HCT116 (cell line): ENCODE data around the gene ISX. TPM values are rescaled to one million over a fixed set of nuclear protein-coding genes. Genes with fewer than 3 reads are reported as not detected.

Source experiments
- ATAC-seq: fragments of 200-7000 bp; cut with Tn5 transposase; 2 replicates; pipeline ENCODE4 v1.9.1; 2020; ENCODE audit warnings: mild to moderate bottlenecking, moderate library complexity
- BruUV-seq: library from RNA; stranded (reverse); fragments of 400-500 nt; replicated peaks from 2 replicates; lab custom pipeline; 2021; lab: Mats Ljungman, UMichigan
- CTCF ChIA-PET: fragments of 300-600 bp; sonication (Branson Sonifier 250); formaldehyde crosslinking; loops from one replicate; lab custom pipeline; 2021; ENCODE audit warnings: antibody characterized with exemption; lab: Charles Lee
- POLR2A ChIA-PET: fragments of 300-600, 350-600 bp; sonication (Branson Sonifier 250); formaldehyde crosslinking; loops from one replicate; lab custom pipeline; 2021; ENCODE audit warnings: antibody characterized with exemption; lab: Charles Lee
- RAD21 ChIA-PET, 2 experiments: fragments of 300-600 bp; sonication (Branson Sonifier 250); formaldehyde crosslinking; loops; one replicate each; lab custom pipeline; 2023; ENCODE audit warnings: low total read pairs in 2 of 2; ENCODE audit not compliant: uncharacterized antibody in 2 of 2, unreplicated experiment in 2 of 2, low non-redundant PET in 1 of 2; lab: Charles Lee
- DNase-seq: peaks from one replicate; pipeline ENCODE4 v3.0.0-alpha.2; 2010; ENCODE audit warnings: low read depth, low spot score
- H2AFZ ChIP-seq: fragments of 200-600 bp; shearing (Covaris generic), sonication (generic); 2 replicates; pipeline ENCODE4 v1.6.1; 2017; ENCODE audit warnings: low read depth, mixed run types, mixed read lengths, antibody characterized with exemption, low read length; ENCODE audit not compliant: poor library complexity, severe bottlenecking
- H3K27ac ChIP-seq: 2 replicates; pipeline ENCODE4 v1.5.1; 2012; ENCODE audit warnings: low read depth, low read length
- H3K27me3 ChIP-seq: fragments of 200-600 bp; sonication (generic); 2 replicates; pipeline ENCODE4 v1.6.1; 2016; ENCODE audit warnings: mixed run types, low read length, mixed read lengths; ENCODE audit not compliant: insufficient read depth
- H3K36me3 ChIP-seq, 2 experiments: fragments of 200-500 bp in 1 of 2; fragments of 200-600 bp in 1 of 2; sonication (Bioruptor generic) in 1 of 2; sonication (generic) in 1 of 2; 2 replicates each; pipeline versions ENCODE4 v1.5.1 to v1.6.1; 2014 to 2016; ENCODE audit warnings: low read length in 2 of 2, inconsistent platforms in 1 of 2, mixed read lengths in 1 of 2, mixed run types in 1 of 2; ENCODE audit not compliant: insufficient read depth in 2 of 2, control insufficient read depth in 1 of 2
- H3K4me1 ChIP-seq, 2 experiments: fragments of 200-600 bp in 1 of 2; sonication (generic) in 1 of 2; 2 replicates each; pipeline versions ENCODE4 v1.5.1 to v1.6.1; 2012 to 2017; ENCODE audit warnings: low read length in 2 of 2, inconsistent platforms in 1 of 2, mild to moderate bottlenecking in 1 of 2, mixed read lengths in 1 of 2, mixed run types in 1 of 2, moderate library complexity in 1 of 2; ENCODE audit not compliant: insufficient read depth in 2 of 2, control insufficient read depth in 1 of 2
- H3K4me2 ChIP-seq: fragments of 200-600 bp; sonication (generic); 2 replicates; pipeline ENCODE4 v1.6.1; 2017; ENCODE audit warnings: mixed run types, low read length, mixed read lengths
- H3K4me3 ChIP-seq, 2 experiments: fragments of 200-600 bp in 1 of 2; sonication (generic) in 1 of 2; replicated peaks in 1 of 2; 2 replicates each; pipeline ENCODE4 v1.5.1; 2011 to 2016; ENCODE audit warnings: low read length in 2 of 2, control low read depth in 1 of 2, low read depth in 1 of 2, mild to moderate bottlenecking in 1 of 2, mixed read lengths in 1 of 2, mixed run types in 1 of 2
- H3K79me2 ChIP-seq: fragments of 200-600 bp; sonication (generic); 2 replicates; pipeline ENCODE4 v1.6.1; 2017; ENCODE audit warnings: mild to moderate bottlenecking, mixed run types, low read length, moderate library complexity, mixed read lengths; ENCODE audit not compliant: insufficient read depth
- H3K9ac ChIP-seq: fragments of 200-600 bp; sonication (generic); 2 replicates; pipeline ENCODE4 v1.6.1; 2016; ENCODE audit warnings: low read length, mixed read lengths
- H3K9me2 ChIP-seq: fragments of 200-600 bp; sonication (generic), shearing (Covaris generic); 2 replicates; pipeline ENCODE4 v1.6.1; 2017; ENCODE audit warnings: mixed run types, mild to moderate bottlenecking, moderate library complexity; ENCODE audit not compliant: insufficient read depth
- H3K9me3 ChIP-seq, 2 experiments: fragments of 200-500 bp in 1 of 2; fragments of 200-600 bp in 1 of 2; sonication (Bioruptor generic) in 1 of 2; sonication (generic) in 1 of 2; 2 replicates each; pipeline ENCODE4 v1.6.1; 2014 to 2017; ENCODE audit warnings: low read length in 2 of 2, mixed read lengths in 2 of 2, inconsistent platforms in 1 of 2, low read depth in 1 of 2, mild to moderate bottlenecking in 1 of 2, mixed run types in 1 of 2, moderate library complexity in 1 of 2; ENCODE audit not compliant: control insufficient read depth in 1 of 2, insufficient read depth in 1 of 2
- H4K20me1 ChIP-seq: fragments of 200-600 bp; sonication (generic), shearing (Covaris generic); 2 replicates; pipeline ENCODE4 v1.6.1; 2017; ENCODE audit warnings: mixed run types, mild to moderate bottlenecking, moderate library complexity; ENCODE audit not compliant: insufficient read depth
- ATF3 ChIP-seq: IDR thresholded peaks from 2 replicates; pipeline ENCODE4 v1.6.1; 2012
- CBX3 ChIP-seq: IDR thresholded peaks from 2 replicates; pipeline ENCODE4 v1.6.1; 2012; ENCODE audit warnings: low read depth
- EGR1 ChIP-seq: IDR thresholded peaks from 2 replicates; pipeline ENCODE4 v1.6.1; 2012; ENCODE audit warnings: low read depth
- ELF1 ChIP-seq: IDR thresholded peaks from 2 replicates; pipeline ENCODE4 v1.6.1; 2012; ENCODE audit warnings: low read depth, borderline replicate concordance
- EZH2phosphoT487 ChIP-seq: fragments of 200-600 bp; IDR thresholded peaks from 2 replicates; pipeline ENCODE4 v1.6.1; 2018; ENCODE audit warnings: antibody characterized with exemption, borderline replicate concordance
- FOSL1 ChIP-seq: IDR thresholded peaks from 2 replicates; pipeline ENCODE4 v1.6.1; 2012; ENCODE audit warnings: low read depth
- POLR2A ChIP-seq: IDR thresholded peaks from 2 replicates; pipeline ENCODE4 v1.7.0; 2011; ENCODE audit warnings: borderline replicate concordance; ENCODE audit not compliant: insufficient read depth, insufficient read length; ENCODE audit errors: extremely low read depth
- POLR2AphosphoS5 ChIP-seq: IDR thresholded peaks from 2 replicates; pipeline ENCODE4 v1.6.1; 2011; ENCODE audit warnings: mild to moderate bottlenecking, low read depth, low read length, moderate library complexity
- RAD21 ChIP-seq: IDR thresholded peaks from 2 replicates; pipeline ENCODE4 v1.6.1; 2012; ENCODE audit warnings: low read depth, mild to moderate bottlenecking
- SIN3A ChIP-seq: IDR thresholded peaks from 2 replicates; pipeline ENCODE4 v1.6.1; 2012; ENCODE audit warnings: low read depth
- SP1 ChIP-seq: IDR thresholded peaks from 2 replicates; pipeline ENCODE4 v1.6.1; 2012; ENCODE audit warnings: low read depth
- SRF ChIP-seq: IDR thresholded peaks from 2 replicates; pipeline ENCODE4 v1.6.1; 2012; ENCODE audit warnings: low read depth
- YY1 ChIP-seq: IDR thresholded peaks from 2 replicates; pipeline ENCODE4 v1.6.1; 2011; ENCODE audit warnings: low read length, low read depth, moderate library complexity, mild to moderate bottlenecking; ENCODE audit not compliant: insufficient replicate concordance; ENCODE audit errors: extremely low read depth
- ZBTB33 ChIP-seq: IDR thresholded peaks from 2 replicates; pipeline ENCODE4 v1.6.1; 2011; ENCODE audit warnings: mild to moderate bottlenecking, low read length, moderate library complexity; ENCODE audit not compliant: insufficient replicate concordance; ENCODE audit errors: extremely low read depth
- ZFX ChIP-seq: fragments of 450-650 bp; IDR thresholded peaks from 2 replicates; pipeline ENCODE4 v1.6.1; 2017
- ZNF274 ChIP-seq: fragments of 200-500 bp; sonication (Bioruptor generic); IDR thresholded peaks from 2 replicates; pipeline ENCODE4 v1.6.1; 2014; ENCODE audit warnings: mild to moderate bottlenecking, low read depth, low read length, inconsistent platforms
- intact Hi-C: fragments of 100-400 bp; cut with micrococcal nuclease; formaldehyde crosslinking; loops from 2 replicates; pipeline ENCODE4 v1.10.0; 2022
- total RNA-seq: library from RNA; stranded (reverse); gene quantifications from one replicate; pipeline ENCODE4 v1.2.1, GENCODE V29; 2021; ENCODE audit not compliant: unreplicated experiment
- TF ChIP-seq, protein P1 (sequence below), 3 experiments: fragments of 200-600 bp in 1 of 3; sonication (generic) in 1 of 3; IDR thresholded peaks in 2 of 3; conservative IDR thresholded peaks in 1 of 3; 2 replicates each; pipeline ENCODE4 v1.5.1; 2012 to 2017; ENCODE audit warnings: low read depth in 2 of 3, low read length in 2 of 3, antibody characterized with exemption in 1 of 3, borderline replicate concordance in 1 of 3, control low read depth in 1 of 3, mild to moderate bottlenecking in 1 of 3, mixed read lengths in 1 of 3, mixed run types in 1 of 3, moderate library complexity in 1 of 3; ENCODE audit not compliant: insufficient read depth in 1 of 3
- TF ChIP-seq, protein P2 (sequence below): IDR thresholded peaks from 2 replicates; pipeline ENCODE4 v1.6.1; 2012; ENCODE audit warnings: low read depth

ISX gene
- total RNA-seq, 1 experiment from 2014 or later: not detected

GRCh38 chr22:35131525-35132000, 65.6 kb downstream of the ISX start (continued):
- TF ChIP-seq, protein P1, sequence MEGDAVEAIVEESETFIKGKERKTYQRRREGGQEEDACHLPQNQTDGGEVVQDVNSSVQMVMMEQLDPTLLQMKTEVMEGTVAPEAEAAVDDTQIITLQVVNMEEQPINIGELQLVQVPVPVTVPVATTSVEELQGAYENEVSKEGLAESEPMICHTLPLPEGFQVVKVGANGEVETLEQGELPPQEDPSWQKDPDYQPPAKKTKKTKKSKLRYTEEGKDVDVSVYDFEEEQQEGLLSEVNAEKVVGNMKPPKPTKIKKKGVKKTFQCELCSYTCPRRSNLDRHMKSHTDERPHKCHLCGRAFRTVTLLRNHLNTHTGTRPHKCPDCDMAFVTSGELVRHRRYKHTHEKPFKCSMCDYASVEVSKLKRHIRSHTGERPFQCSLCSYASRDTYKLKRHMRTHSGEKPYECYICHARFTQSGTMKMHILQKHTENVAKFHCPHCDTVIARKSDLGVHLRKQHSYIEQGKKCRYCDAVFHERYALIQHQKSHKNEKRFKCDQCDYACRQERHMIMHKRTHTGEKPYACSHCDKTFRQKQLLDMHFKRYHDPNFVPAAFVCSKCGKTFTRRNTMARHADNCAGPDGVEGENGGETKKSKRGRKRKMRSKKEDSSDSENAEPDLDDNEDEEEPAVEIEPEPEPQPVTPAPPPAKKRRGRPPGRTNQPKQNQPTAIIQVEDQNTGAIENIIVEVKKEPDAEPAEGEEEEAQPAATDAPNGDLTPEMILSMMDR (IDR thresholded peaks at IDR 0.05 in 2 of 3, conservative IDR thresholded peaks at IDR 0.05 in 1 of 3; ENCODE audit: borderline replicate concordance in 1 of 3, insufficient read depth in 1 of 3, low read depth in 2 of 3, low read length in 2 of 3): no peak
- TF ChIP-seq ATF3: no peak

GRCh38 chr22:35132568-35132967, 66.6 kb downstream of the ISX start:
- ATAC-seq (no peak), DNase-seq (no peak)
- H3K36me3 ChIP-seq: no peaks in the 10 kb centered on the region
- H3K9ac ChIP-seq: no peak overlapping the region
- no peak overlapping the region for H2AFZ ChIP-seq
- POLR2A ChIA-PET: no interaction called here
- intact Hi-C loops: no loop called here
- H3K4me3 ChIP-seq: no peak overlapping the region
- H3K4me2 ChIP-seq: no peak overlapping the region
- no peaks in the 10 kb centered on the region for H3K4me1 ChIP-seq
- H3K79me2 ChIP-seq: no peaks in the 10 kb centered on the region
- no peaks in the 10 kb centered on the region for H3K9me3 ChIP-seq
- CTCF ChIA-PET: interaction anchor here (2.1 kb wide), 1 partner anchor 18 kb away, joined by 6 read pairs; no protein-coding TSS in a partner anchor
- no peaks in the 10 kb centered on the region for H4K20me1 ChIP-seq
- no peaks in the 10 kb centered on the region for H3K27me3 ChIP-seq
- H3K27ac ChIP-seq: no peak overlapping the region
- no TSS peak for BruUV-seq
- RAD21 ChIA-PET: no interaction called here
- no peaks in the 10 kb centered on the region for H3K9me2 ChIP-seq
- TF ChIP-seq SRF (no peak), ELF1 (no peak), ZNF274 (no peak), POLR2AphosphoS5 (no peak), SIN3A (no peak), YY1 (no peak), ZBTB33 (no peak), RAD21 (no peak), ATF3 (no peak), POLR2A (no peak), CBX3 (no peak), FOSL1 (no peak), EGR1 (no peak), SP1 (no peak), EZH2phosphoT487 (no peak), ZFX (no peak)
- TF ChIP-seq, protein P2, sequence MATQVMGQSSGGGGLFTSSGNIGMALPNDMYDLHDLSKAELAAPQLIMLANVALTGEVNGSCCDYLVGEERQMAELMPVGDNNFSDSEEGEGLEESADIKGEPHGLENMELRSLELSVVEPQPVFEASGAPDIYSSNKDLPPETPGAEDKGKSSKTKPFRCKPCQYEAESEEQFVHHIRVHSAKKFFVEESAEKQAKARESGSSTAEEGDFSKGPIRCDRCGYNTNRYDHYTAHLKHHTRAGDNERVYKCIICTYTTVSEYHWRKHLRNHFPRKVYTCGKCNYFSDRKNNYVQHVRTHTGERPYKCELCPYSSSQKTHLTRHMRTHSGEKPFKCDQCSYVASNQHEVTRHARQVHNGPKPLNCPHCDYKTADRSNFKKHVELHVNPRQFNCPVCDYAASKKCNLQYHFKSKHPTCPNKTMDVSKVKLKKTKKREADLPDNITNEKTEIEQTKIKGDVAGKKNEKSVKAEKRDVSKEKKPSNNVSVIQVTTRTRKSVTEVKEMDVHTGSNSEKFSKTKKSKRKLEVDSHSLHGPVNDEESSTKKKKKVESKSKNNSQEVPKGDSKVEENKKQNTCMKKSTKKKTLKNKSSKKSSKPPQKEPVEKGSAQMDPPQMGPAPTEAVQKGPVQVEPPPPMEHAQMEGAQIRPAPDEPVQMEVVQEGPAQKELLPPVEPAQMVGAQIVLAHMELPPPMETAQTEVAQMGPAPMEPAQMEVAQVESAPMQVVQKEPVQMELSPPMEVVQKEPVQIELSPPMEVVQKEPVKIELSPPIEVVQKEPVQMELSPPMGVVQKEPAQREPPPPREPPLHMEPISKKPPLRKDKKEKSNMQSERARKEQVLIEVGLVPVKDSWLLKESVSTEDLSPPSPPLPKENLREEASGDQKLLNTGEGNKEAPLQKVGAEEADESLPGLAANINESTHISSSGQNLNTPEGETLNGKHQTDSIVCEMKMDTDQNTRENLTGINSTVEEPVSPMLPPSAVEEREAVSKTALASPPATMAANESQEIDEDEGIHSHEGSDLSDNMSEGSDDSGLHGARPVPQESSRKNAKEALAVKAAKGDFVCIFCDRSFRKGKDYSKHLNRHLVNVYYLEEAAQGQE: no peak
